GM21515 (cell line): ENCODE data around the gene PDE6H.
A peak's percentile ranks its signal among the peaks of the same experiment; 100 is the strongest.

ENCODE experiments used
- ATAC-seq: cut with Tn5 transposase; IDR thresholded peaks from one replicate; pipeline ENCODE4 v1.9.1; 2021; ENCODE audit not compliant: unreplicated experiment

The PDE6H gene

DNA sequence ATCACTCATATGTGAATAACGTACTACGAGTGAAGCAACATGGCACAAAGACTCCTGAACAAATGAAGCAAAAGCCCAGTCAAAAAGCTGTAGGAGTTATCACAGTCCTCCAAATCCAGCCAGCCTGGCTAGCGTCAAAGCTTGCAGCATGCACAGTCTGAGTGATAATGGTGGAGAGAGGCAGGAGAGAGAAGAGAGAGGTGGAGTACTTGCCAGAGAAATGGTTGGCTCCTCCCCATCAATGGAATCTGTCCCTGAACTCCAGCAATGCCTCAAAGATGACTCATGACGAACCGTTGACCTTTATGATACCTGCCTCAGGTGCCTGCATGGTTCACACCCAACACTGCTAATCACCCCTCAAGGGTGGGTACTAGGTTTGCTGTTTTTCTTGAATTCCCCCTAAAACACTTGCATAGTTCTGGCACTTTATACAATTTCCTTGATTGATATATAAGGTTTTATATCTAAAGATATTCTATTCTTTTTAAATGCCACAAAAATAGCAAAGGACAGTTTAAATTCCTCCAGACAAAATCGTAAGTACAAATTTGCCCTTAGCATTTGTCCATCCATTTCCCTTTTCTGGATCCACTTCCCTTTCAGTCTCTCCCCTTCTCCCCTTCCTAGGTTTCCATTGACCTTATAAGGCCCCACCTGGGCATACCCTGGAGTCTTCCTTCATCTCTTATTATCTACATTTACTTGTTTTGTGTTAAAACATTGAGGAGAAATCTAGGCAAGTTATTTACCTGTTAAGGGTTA is 21.7 kb upstream of the PDE6H start:
- no peak for ATAC-seq

DNA sequence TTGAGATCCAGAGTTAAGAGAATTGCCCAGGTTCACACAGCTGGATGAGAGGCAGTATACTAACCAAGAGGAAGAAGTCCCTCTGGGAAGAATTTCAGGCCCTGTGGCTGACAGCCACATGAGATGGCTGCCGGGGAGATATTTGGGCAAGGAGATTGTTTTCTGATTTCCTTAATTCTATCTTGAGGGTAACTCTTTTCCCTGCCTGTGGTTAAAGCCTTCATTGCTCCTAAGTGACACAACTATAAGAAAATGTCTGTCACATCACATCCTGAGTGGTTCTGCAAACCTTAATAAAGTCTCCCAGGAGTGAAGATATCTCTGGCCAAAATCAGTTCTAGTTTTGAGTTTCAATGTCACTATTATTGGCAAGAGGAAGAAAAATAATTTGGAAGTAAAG is 21.0 kb upstream of the PDE6H start:
- ATAC-seq = no peak

DNA sequence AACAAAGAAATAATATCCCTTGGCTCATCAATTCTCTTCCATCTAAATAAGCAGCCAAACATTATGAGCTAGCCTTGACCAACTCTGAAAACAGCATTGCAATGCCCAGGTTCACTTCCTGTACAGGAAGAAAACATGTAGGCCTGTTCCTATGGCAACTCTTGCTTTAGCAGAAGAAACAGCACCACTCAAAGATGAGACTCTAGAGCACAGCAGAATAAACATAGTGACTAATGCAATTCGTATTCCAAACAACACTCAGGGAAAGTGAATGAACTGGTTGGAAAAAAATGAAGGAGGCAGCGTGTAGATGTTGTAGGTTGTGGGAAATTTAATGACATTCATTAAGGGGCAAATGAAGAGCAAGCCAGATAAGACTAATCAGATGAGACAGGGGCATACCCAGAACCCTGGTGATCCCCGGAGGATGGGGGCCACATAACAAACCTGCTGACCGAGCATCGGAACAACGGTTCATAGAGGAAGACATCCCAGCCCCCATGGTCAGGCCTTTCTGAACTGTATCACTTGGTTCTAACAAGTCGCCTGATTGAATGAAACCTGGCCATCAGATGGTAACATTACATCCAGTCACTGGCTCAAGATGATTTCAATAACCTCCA is 20.4 kb upstream of the PDE6H start:
- ATAC-seq = peak; percentile 58

GRCh38 chr12:14953752-14954151 is 19.1 kb upstream of the PDE6H start:
- ATAC-seq = no peak

- no peak for ATAC-seq
Observed at GRCh38 chr12:14954269-14954668, 18.6 kb upstream of the PDE6H start.

- ATAC-seq = peak; percentile 31
Observed at GRCh38 chr12:14956024-14956891, 16.6 kb upstream of the PDE6H start.

DNA sequence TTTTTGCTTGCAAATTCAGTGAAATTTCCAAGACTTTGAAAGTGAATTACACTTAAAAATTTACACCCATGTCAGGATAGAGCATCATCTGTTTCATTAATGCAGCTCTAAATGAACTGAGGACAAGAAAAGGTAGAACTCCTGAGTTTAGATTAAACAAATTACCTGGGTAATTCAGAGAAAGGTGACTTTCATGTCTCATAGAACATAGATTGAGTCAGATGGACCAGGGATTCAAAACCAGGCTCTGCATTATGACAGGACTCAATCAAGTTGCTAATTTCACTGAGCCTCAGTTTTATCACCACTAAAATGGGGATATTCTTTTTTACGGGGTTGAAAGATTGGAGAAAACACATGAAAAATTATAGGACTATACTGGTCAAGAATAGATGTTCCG is 15.9 kb upstream of the PDE6H start:
- ATAC-seq = no peak

DNA sequence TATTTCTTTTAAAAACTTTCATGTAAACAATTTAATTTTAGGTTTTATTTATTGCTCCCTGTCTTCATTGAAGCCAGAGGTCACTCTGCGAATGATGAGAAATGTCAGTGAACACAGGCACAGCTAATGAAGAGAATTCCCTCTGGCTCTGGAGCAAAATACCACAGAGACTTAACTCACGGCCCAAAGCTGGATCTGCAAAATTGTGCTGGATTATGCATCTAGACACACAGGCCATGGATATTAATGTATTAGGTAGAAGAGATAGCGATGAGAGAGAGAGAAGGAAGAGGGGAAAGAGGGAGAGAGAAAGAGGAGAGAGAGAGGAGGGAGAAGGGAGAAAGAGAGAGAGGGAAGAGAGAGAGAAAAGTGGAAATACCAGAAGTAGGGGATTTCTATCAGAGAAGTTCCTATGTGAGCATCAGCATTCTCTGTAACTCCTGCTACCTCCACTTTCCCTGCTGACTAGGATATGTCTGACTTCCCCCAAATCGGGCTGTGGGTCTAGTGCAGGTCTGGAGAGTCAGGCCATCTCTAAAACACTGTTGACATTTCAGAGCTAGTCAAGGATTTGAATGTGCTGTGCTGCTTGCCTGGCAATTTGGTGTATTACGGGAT is 15.2 kb upstream of the PDE6H start:
- ATAC-seq = no peak

GRCh38 chr12:14958361-14959125 is 14.3 kb upstream of the PDE6H start:
- ATAC-seq = no peak

GRCh38 chr12:14959126-14959440 is 13.8 kb upstream of the PDE6H start:
- ATAC-seq = no peak

- no peak for ATAC-seq
Observed at GRCh38 chr12:14959463-14959862, 13.4 kb upstream of the PDE6H start.

GRCh38 chr12:14959916-14960496 is 12.8 kb upstream of the PDE6H start:
- ATAC-seq = no peak

GRCh38 chr12:14960548-14961465 is 12.0 kb upstream of the PDE6H start:
- ATAC-seq = peak; percentile 37

DNA sequence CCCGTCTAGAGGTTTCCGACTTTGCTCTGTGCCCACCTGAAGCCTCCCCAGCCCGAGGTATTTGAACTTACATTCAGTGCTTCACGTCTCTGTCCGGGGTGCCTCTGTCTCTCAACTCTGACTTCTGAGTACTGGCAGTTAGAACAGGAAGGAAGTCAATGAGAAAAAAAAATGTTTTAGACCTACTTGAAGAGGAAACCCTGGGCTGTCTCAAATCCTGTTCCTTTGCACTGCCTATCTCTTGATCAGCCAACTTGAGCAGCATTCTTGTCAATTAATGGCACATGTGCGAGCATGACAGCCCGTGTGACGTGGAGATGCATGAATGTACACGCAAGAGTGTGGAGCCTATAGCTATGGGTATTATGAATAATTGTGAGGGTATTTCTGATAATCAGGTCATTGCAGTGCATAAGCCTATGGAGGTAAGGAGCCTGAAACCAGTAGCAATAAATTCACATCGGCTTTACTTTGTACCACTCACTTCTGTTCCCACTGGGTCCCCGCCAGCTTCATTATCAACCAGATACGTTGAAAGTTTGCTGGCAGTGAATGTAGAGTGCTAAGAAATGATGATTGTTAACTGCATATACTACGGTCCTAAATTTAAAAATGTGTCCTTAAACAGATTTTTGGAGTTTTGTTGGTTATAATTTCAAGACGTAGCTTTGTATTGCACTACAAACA is 11.2 kb upstream of the PDE6H start, which contains the start of gene ARHGDIB:
ARHGDIB (minus strand) TSS at position 136 of the 687 bp plus-strand sequence. CDS start 10,889 bp downstream, outside the sequence.
- peak; percentile 63 for ATAC-seq

GRCh38 chr12:14962153-14962539 is 10.7 kb upstream of the PDE6H start:
- no peak for ATAC-seq

- ATAC-seq = no peak
Observed at GRCh38 chr12:14962797-14963196, 10.0 kb upstream of the PDE6H start.

GRCh38 chr12:14963520-14963919 is 9.3 kb upstream of the PDE6H start:
- no peak for ATAC-seq

DNA sequence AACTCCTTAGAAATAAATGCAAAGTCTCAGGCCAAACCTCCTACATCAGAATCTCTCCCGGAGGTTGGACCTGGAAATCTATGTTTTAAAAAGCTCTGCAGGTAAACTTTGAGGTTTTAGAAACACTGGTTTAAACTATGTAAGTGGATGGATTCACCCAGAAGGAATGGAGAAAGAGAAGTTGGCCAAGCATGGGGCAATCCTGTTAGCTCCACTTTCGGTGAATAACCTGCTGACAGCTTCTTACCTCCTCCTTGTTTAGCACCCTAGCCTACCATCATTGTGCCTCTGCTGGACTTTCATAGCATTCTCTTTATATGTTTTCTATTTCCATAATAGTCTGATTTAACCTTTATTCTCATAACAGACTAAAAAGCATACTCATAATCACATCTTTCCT is 8.4 kb upstream of the PDE6H start:
- ATAC-seq = no peak

GRCh38 chr12:14965221-14965620 is 7.6 kb upstream of the PDE6H start:
- ATAC-seq = no peak
